HEK293 (cell line): Measurements from ENCODE around the gene ISY1.

Source experiments
- CTCF ChIA-PET: fragments of 350-600 bp; formaldehyde crosslinking; extraction: SDS; loops from one replicate; lab custom pipeline; 2021; ENCODE audit warnings: antibody characterized with exemption; lab: Yijun Ruan, JAX
- POLR2A ChIA-PET: fragments of 300-600 bp; formaldehyde crosslinking; extraction: SDS; loops from one replicate; lab custom pipeline; 2020; ENCODE audit warnings: antibody characterized with exemption, inconsistent platforms; lab: Yijun Ruan, JAX
- H3K27ac ChIP-seq: fragments of 200-500 bp; sonication (Bioruptor generic); 2 replicates; pipeline ENCODE4 v1.5.1; 2014; ENCODE audit warnings: low read depth, low read length, control low read depth, inconsistent platforms; ENCODE audit errors: extremely low read depth
- H3K36me3 ChIP-seq, 2 experiments: fragments of 200-500 bp in 1 of 2; sonication (Bioruptor generic) in 1 of 2; 1 replicate in 1 of 2; 2 replicates in 1 of 2; pipeline ENCODE4 v1.5.1; 2014 to 2017; ENCODE audit warnings: inconsistent platforms in 2 of 2, low read length in 2 of 2; ENCODE audit not compliant: control insufficient read depth in 2 of 2, insufficient read depth in 1 of 2
- H3K4me1 ChIP-seq: fragments of 200-500 bp; sonication (Bioruptor generic); 2 replicates; pipeline ENCODE4 v1.5.1; 2014; ENCODE audit warnings: mild to moderate bottlenecking, low read length, inconsistent platforms; ENCODE audit not compliant: control insufficient read depth, insufficient read depth
- H3K4me3 ChIP-seq: 2 replicates; pipeline ENCODE4 v1.5.1; 2011; ENCODE audit warnings: low read depth, mild to moderate bottlenecking, control low read depth, low read length, moderate library complexity
- H3K9me3 ChIP-seq: fragments of 200-500 bp; sonication (Bioruptor generic); 2 replicates; pipeline ENCODE4 v1.5.1; 2014; ENCODE audit warnings: low read depth, low read length, inconsistent platforms; ENCODE audit not compliant: control insufficient read depth, insufficient read depth
- BCL11B ChIP-seq: fragments of 450-650 bp; formaldehyde crosslinking; IDR thresholded peaks from 2 replicates; pipeline ENCODE4 v1.5.1; 2016; ENCODE audit warnings: low read depth, missing biosample characterization, missing genetic modification characterization
- CTCF ChIP-seq: fragments of 450-650 bp; formaldehyde crosslinking; IDR thresholded peaks from 2 replicates; pipeline ENCODE4 v1.5.1; 2016; ENCODE audit warnings: missing biosample characterization, missing genetic modification characterization
- HOXD13 ChIP-seq: sonication (generic); formaldehyde crosslinking; IDR thresholded peaks from 2 replicates; pipeline ENCODE4 v1.8.0; 2022; ENCODE audit warnings: missing genetic modification reagents, borderline replicate concordance
- KLF9 ChIP-seq: fragments of 450-650 bp; formaldehyde crosslinking; IDR thresholded peaks from 2 replicates; pipeline ENCODE4 v1.5.1; 2016; ENCODE audit warnings: missing biosample characterization, missing genetic modification characterization, low read depth
- SCRT1 ChIP-seq: fragments of 450-650 bp; formaldehyde crosslinking; IDR thresholded peaks from 2 replicates; pipeline ENCODE4 v1.5.1; 2016; ENCODE audit warnings: missing biosample characterization, missing genetic modification characterization, borderline replicate concordance
- YY1 ChIP-seq: fragments of 450-650 bp; formaldehyde crosslinking; IDR thresholded peaks from 2 replicates; pipeline ENCODE4 v1.5.1; 2018; ENCODE audit warnings: missing biosample characterization, missing genetic modification characterization
- ZBTB10 ChIP-seq: fragments of 450-650 bp; formaldehyde crosslinking; IDR thresholded peaks from 2 replicates; pipeline ENCODE4 v1.5.1; 2016; ENCODE audit warnings: missing biosample characterization, missing genetic modification characterization
- ZBTB17 ChIP-seq: fragments of 450-650 bp; formaldehyde crosslinking; IDR thresholded peaks from 2 replicates; pipeline ENCODE4 v1.5.1; 2016; ENCODE audit warnings: missing biosample characterization, missing genetic modification characterization
- ZBTB49 ChIP-seq: fragments of 450-650 bp; formaldehyde crosslinking; IDR thresholded peaks from 2 replicates; pipeline ENCODE4 v1.5.1; 2016; ENCODE audit warnings: missing biosample characterization, missing genetic modification characterization, low read depth
- ZBTB8A ChIP-seq: fragments of 450-650 bp; formaldehyde crosslinking; IDR thresholded peaks from 2 replicates; pipeline ENCODE4 v1.5.1; 2016; ENCODE audit warnings: missing biosample characterization, missing genetic modification characterization
- ZFP69B ChIP-seq: fragments of 450-650 bp; formaldehyde crosslinking; IDR thresholded peaks from 2 replicates; pipeline ENCODE4 v1.5.1; 2016; ENCODE audit warnings: missing biosample characterization, missing genetic modification characterization
- ZNF121 ChIP-seq: fragments of 450-650 bp; formaldehyde crosslinking; IDR thresholded peaks from 2 replicates; pipeline ENCODE4 v1.5.1; 2016; ENCODE audit warnings: missing biosample characterization, missing genetic modification characterization
- ZNF132 ChIP-seq: fragments of 450-650 bp; formaldehyde crosslinking; IDR thresholded peaks from 2 replicates; pipeline ENCODE4 v1.5.1; 2017; ENCODE audit warnings: missing biosample characterization, missing genetic modification characterization, borderline replicate concordance
- ZNF138 ChIP-seq: fragments of 450-650 bp; formaldehyde crosslinking; IDR thresholded peaks from 2 replicates; pipeline ENCODE4 v1.5.1; 2016; ENCODE audit warnings: missing biosample characterization, missing genetic modification characterization, borderline replicate concordance
- ZNF140 ChIP-seq: fragments of 450-650 bp; formaldehyde crosslinking; IDR thresholded peaks from 2 replicates; pipeline ENCODE4 v1.5.1; 2016; ENCODE audit warnings: missing biosample characterization, missing genetic modification characterization
- ZNF175 ChIP-seq: fragments of 450-650 bp; formaldehyde crosslinking; IDR thresholded peaks from 2 replicates; pipeline ENCODE4 v1.5.1; 2016; ENCODE audit warnings: missing biosample characterization, missing genetic modification characterization
- ZNF214 ChIP-seq: fragments of 450-650 bp; formaldehyde crosslinking; IDR thresholded peaks from 2 replicates; pipeline ENCODE4 v1.5.1; 2017; ENCODE audit warnings: missing biosample characterization, mild to moderate bottlenecking, missing genetic modification characterization, borderline replicate concordance
- ZNF223 ChIP-seq: fragments of 450-650 bp; formaldehyde crosslinking; IDR thresholded peaks from 2 replicates; pipeline ENCODE4 v1.5.1; 2016; ENCODE audit warnings: missing biosample characterization, missing genetic modification characterization
- ZNF248 ChIP-seq: fragments of 450-650 bp; formaldehyde crosslinking; IDR thresholded peaks from 2 replicates; pipeline ENCODE4 v1.5.1; 2017; ENCODE audit warnings: missing biosample characterization, missing genetic modification characterization
- ZNF354C ChIP-seq: fragments of 450-650 bp; formaldehyde crosslinking; IDR thresholded peaks from 2 replicates; pipeline ENCODE4 v1.5.1; 2016; ENCODE audit warnings: missing biosample characterization, missing genetic modification characterization, low read depth, borderline replicate concordance
- ZNF362 ChIP-seq: fragments of 450-650 bp; formaldehyde crosslinking; IDR thresholded peaks from 2 replicates; pipeline ENCODE4 v1.5.1; 2016; ENCODE audit warnings: missing biosample characterization, missing genetic modification characterization
- ZNF423 ChIP-seq: fragments of 450-650 bp; formaldehyde crosslinking; IDR thresholded peaks from 2 replicates; pipeline ENCODE4 v1.5.1; 2016; ENCODE audit warnings: missing biosample characterization, missing genetic modification characterization
- ZNF426 ChIP-seq: fragments of 450-650 bp; formaldehyde crosslinking; IDR thresholded peaks from 2 replicates; pipeline ENCODE4 v1.5.1; 2017; ENCODE audit warnings: missing biosample characterization, missing genetic modification characterization, mild to moderate bottlenecking, inconsistent platforms, moderate library complexity
- ZNF488 ChIP-seq: fragments of 450-650 bp; formaldehyde crosslinking; IDR thresholded peaks from 2 replicates; pipeline ENCODE4 v1.5.1; 2016; ENCODE audit warnings: missing biosample characterization, missing genetic modification characterization
- ZNF555 ChIP-seq: fragments of 450-650 bp; formaldehyde crosslinking; conservative IDR thresholded peaks from 2 replicates; pipeline ENCODE4 v1.5.1; 2017; ENCODE audit warnings: missing biosample characterization, mild to moderate bottlenecking, missing genetic modification characterization, inconsistent platforms
- ZNF571 ChIP-seq: fragments of 450-650 bp; formaldehyde crosslinking; IDR thresholded peaks from 2 replicates; pipeline ENCODE4 v1.5.0; 2017; ENCODE audit warnings: missing biosample characterization, missing genetic modification characterization
- ZNF623 ChIP-seq: fragments of 450-650 bp; formaldehyde crosslinking; IDR thresholded peaks from 2 replicates; pipeline ENCODE4 v1.5.1; 2016; ENCODE audit warnings: missing biosample characterization, missing genetic modification characterization
- ZNF785 ChIP-seq: fragments of 450-650 bp; formaldehyde crosslinking; IDR thresholded peaks from 2 replicates; pipeline ENCODE4 v1.5.1; 2016; ENCODE audit warnings: missing biosample characterization, missing genetic modification characterization

The ISY1 gene

GRCh38 chr3:129106866-129107565 lies 53.8 kb downstream of the ISY1 start:
- H3K4me3 ChIP-seq = no peak overlapping the region
- H3K9me3 ChIP-seq = no peaks in the 10 kb centered on the region
- CTCF ChIA-PET = no interaction called here
- H3K4me1 ChIP-seq = no peaks in the 10 kb centered on the region
- H3K27ac ChIP-seq = no peak overlapping the region
- peaks cover 0 to 15% of the 10 kb centered on the region in 2 experiments; a peak in 1 of 3 replicates for H3K36me3 ChIP-seq
- TF ChIP-seq ZBTB49 (tag by site-specific recombination) (no peak), ZNF121 (tag by site-specific recombination) (no peak), SCRT1 (tag by site-specific recombination) (no peak), ZBTB17 (tag by site-specific recombination) (no peak), KLF9 (tag by site-specific recombination) (no peak), ZNF571 (no peak), ZNF223 (tag by site-specific recombination) (no peak), ZNF555 (tag by site-specific recombination) (no peak), ZNF785 (no peak), HOXD13 (CRISPR knock-in tag) (no peak), YY1 (tag by site-specific recombination) (no peak), ZNF248 (tag by site-specific recombination) (no peak), ZNF140 (tag by site-specific recombination) (no peak), CTCF (tag by site-specific recombination) (no peak), ZNF423 (tag by site-specific recombination) (no peak), ZBTB10 (tag by site-specific recombination) (no peak), ZNF132 (tag by site-specific recombination) (no peak)
- TF ChIP-seq, all 188 proteins: peak for 0
- POLR2A ChIA-PET = no interaction called here

GRCh38 chr3:129106320-129106719 lies 54.5 kb downstream of the ISY1 start:
- Histone ChIP-seq H3K9me3 (no peaks in the 10 kb centered on the region), H3K4me1 (no peaks in the 10 kb centered on the region), H3K27ac (no peak overlapping the region), H3K4me3 (no peak overlapping the region), H3K36me3 (peaks cover 0 to 15% of the 10 kb centered on the region in 2 experiments; a peak in 1 of 3 replicates)
- ChIA-PET CTCF (interaction anchor here (0.6 to 0.7 kb wide), 2 partner anchors 14 to 136 kb away, joined by 3 read pairs; no protein-coding TSS in a partner anchor), POLR2A (no interaction called here)
- TF ChIP-seq ZNF623 = no peak
- no peak for TF ChIP-seq ZFP69B
- TF ChIP-seq ZNF214 (tag by site-specific recombination) = no peak
- no peak for TF ChIP-seq ZNF175 (tag by site-specific recombination)
- no peak for TF ChIP-seq ZNF354C (tag by site-specific recombination)
- no peak for TF ChIP-seq ZNF138 (tag by site-specific recombination)
- no peak for TF ChIP-seq ZNF426 (tag by site-specific recombination)
- TF ChIP-seq ZBTB8A (tag by site-specific recombination) = no peak
- no peak for TF ChIP-seq ZNF362 (tag by site-specific recombination)
- no peak for TF ChIP-seq ZNF488
- TF ChIP-seq BCL11B (tag by site-specific recombination) = no peak
